Measurements from ENCODE around the gene PEX6. TPM values are rescaled to one million over a fixed set of nuclear protein-coding genes. Genes with fewer than 3 reads are reported as not detected.

PEX6 gene
- total and polyA plus RNA-seq, 2 of the 13 experiments (the other 11 are each of a cell fraction or from before 2014, with no cell fraction given), result 5.1 to 6.7 TPM

- TF ChIP-seq ZNF614 (CRISPR knock-in tag; IDR thresholded peaks at IDR 0.05; ENCODE audit: borderline replicate concordance), result peak; percentile 84
- TF ChIP-seq ZNF513 (CRISPR knock-in tag; conservative IDR thresholded peaks at IDR 0.05), result no peak
- no peak for TF ChIP-seq ZNF775 (CRISPR knock-in tag; IDR thresholded peaks at IDR 0.05; ENCODE audit: borderline replicate concordance)
- no peak for TF ChIP-seq ZNF101 (CRISPR knock-in tag; IDR thresholded peaks at IDR 0.05; ENCODE audit: borderline replicate concordance, low read depth)
- peak; percentile 58 for TF ChIP-seq POGZ (CRISPR knock-in tag; IDR thresholded peaks at IDR 0.05)
- TF ChIP-seq ATF7-NPFF (CRISPR knock-in tag; IDR thresholded peaks at IDR 0.05; ENCODE audit: low read depth), result no peak; the same call in 1 of the 2 replicates
- TF ChIP-seq AHDC1 (CRISPR knock-in tag; IDR thresholded peaks at IDR 0.05; ENCODE audit: borderline replicate concordance), result no peak
- TF ChIP-seq ZBTB40 (IDR thresholded peaks at IDR 0.05), result no peak
- no peak; the same call in 1 of the 2 replicates for TF ChIP-seq ZBTB40 (CRISPR knock-in tag; IDR thresholded peaks at IDR 0.05)
Measured at GRCh38 chr6:42984001-42984923, 5.3 kb upstream of the PEX6 start, which contains the start of gene PPP2R5D (continued).

Measured in HepG2 (cell line).